Nephron (organoid): ENCODE data around the gene UBR7.

Experiments
- H3K27ac Mint-ChIP-seq, 3 experiments: 2 replicates each; pipeline ENCODE4 v1.8.0; 2020; ENCODE audit warnings: mixed read lengths in 3 of 3, mild to moderate bottlenecking in 2 of 3, moderate library complexity in 1 of 3
- H3K27me3 Mint-ChIP-seq: 2 replicates; pipeline ENCODE4 v1.8.0; 2021; ENCODE audit warnings: low read depth, mild to moderate bottlenecking, moderate library complexity, mixed read lengths
- H3K36me3 Mint-ChIP-seq: 2 replicates; pipeline ENCODE4 v1.8.0; 2020; ENCODE audit warnings: low read depth, mixed read lengths
- H3K4me1 Mint-ChIP-seq: 2 replicates; pipeline ENCODE4 v1.8.0; 2020; ENCODE audit warnings: mixed read lengths
- H3K4me3 Mint-ChIP-seq, 3 experiments: 2 replicates each; pipeline ENCODE4 v1.8.0; 2020; ENCODE audit warnings: mild to moderate bottlenecking in 3 of 3, mixed read lengths in 3 of 3, moderate library complexity in 2 of 3
- H3K9me3 Mint-ChIP-seq: 2 replicates; pipeline ENCODE4 v1.8.0; 2020; ENCODE audit warnings: mixed read lengths
- TF ChIP-seq, protein P1 (sequence below), 3 experiments: fragments of 200-600 bp; sonication (generic); IDR thresholded peaks; one replicate each; pipeline ENCODE4 v1.5.0; 2021; ENCODE audit warnings: antibody characterized with exemption in 3 of 3; ENCODE audit not compliant: unreplicated experiment in 3 of 3

The UBR7 gene

DNA sequence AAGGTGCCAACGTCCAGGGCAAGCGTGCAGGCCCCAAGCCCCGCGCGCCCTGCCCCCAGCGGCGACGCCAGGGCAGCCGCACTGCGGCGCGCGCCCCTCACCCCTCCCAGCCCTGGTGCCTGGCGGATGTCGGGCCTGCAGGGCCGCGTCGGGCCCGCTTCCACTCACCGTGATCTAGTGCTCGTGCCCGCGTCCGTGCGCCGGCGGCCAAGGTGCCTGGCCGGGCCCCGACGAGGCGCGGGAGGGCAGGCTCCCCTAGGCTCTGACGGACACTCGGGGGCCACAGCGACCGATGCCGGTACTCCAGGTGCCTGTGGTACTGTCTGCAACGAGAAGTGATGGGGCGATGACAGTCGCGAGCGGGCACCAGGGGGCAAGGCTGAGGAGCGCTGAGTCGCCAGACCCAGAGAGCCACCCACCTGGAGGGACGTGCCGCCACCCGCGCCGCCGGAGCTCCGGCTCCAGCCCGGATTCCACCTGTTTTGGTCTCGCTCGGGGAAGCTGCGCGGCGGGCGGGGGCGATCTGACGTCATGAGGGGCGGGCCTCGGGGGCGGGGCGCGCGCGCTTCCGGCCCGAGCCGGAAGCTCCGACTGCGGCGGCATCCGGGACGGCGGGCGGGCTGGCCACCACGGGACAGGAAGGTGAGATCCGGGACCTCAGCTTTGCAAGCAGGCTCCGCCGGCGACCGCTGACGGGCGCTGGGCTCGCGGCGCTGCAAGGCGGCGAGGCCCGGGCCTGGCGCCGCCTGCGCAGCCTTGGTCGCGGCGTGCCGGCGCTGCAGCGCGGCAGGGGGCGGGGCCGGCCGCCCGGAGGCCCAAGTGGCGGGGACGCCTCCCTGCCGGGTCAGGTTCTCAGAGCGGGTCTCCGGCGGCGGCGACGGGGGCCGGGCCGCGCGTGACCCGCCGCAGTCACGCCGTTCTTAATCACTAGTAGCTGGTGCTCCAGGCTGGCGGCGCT lies 22.4 kb upstream of the UBR7 start, which contains the start of the genes LYSET and MOAP1:
Gene LYSET (plus strand): TSS at position 927 of the 958 bp plus-strand sequence. CDS start 89 bp downstream, outside the sequence.
Gene MOAP1 (minus strand): TSS at position 507 of the 958 bp plus-strand sequence. CDS start 655 bp downstream, outside the sequence.
- TF ChIP-seq, protein P1, sequence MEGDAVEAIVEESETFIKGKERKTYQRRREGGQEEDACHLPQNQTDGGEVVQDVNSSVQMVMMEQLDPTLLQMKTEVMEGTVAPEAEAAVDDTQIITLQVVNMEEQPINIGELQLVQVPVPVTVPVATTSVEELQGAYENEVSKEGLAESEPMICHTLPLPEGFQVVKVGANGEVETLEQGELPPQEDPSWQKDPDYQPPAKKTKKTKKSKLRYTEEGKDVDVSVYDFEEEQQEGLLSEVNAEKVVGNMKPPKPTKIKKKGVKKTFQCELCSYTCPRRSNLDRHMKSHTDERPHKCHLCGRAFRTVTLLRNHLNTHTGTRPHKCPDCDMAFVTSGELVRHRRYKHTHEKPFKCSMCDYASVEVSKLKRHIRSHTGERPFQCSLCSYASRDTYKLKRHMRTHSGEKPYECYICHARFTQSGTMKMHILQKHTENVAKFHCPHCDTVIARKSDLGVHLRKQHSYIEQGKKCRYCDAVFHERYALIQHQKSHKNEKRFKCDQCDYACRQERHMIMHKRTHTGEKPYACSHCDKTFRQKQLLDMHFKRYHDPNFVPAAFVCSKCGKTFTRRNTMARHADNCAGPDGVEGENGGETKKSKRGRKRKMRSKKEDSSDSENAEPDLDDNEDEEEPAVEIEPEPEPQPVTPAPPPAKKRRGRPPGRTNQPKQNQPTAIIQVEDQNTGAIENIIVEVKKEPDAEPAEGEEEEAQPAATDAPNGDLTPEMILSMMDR (IDR thresholded peaks at IDR 0.05; ENCODE audit: unreplicated experiment in 3 of 3), result peak; percentile 24 to 31 (median 29)
- Mint-ChIP-seq H3K4me1 (peaks cover 19% of the 10 kb centered on the region), H3K36me3 (peaks cover 12% of the 10 kb centered on the region), H3K4me3 (peak within 1 kb of the TSS; percentile 96 to 99 (median 97)), H3K27me3 (no peaks in the 10 kb centered on the region), H3K27ac (peak within 1 kb of the TSS; percentile 93 to 99 (median 98)), H3K9me3 (no peaks in the 10 kb centered on the region)

DNA sequence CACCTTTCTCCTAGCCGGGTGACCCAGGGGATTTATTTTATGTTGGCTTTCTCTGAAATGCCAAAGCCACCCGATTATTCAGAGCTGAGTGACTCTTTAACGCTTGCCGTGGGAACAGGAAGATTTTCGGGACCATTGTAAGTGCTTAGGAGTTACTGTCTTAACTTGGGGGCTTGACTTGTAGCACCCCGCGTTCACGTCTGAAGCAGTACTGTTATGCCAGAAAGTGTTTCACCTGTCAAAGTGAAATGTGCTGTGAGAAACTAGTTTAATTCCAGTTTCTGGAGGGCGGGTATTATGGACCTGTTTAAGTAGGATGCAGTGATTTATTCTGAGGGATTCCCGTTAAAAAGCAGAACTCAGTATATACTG lies 21.7 kb upstream of the UBR7 start:
- Mint-ChIP-seq H3K27me3 (no peaks in the 10 kb centered on the region), H3K4me3 (peak overlapping the region; percentile 96 to 99 (median 97))

DNA sequence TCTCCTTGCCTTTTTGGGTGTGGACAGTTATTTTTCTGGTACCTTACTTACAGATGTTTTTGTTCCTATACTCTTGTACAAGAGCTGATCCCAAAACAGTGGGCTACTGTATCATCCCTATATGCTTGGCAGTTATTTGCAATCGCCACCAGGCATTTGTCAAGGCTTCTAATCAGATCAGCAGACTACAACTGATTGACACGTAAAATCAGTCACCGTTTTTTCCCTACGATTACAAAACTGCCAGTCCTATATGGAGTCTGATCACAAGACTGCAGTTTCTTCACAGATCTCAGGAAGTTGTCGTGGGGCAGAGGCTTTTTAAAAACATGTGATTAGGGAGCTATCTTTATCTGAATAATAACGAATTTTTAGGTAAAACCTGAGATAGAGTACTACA lies 20.6 kb upstream of the UBR7 start:
- H3K9me3 Mint-ChIP-seq, result no peaks in the 10 kb centered on the region
- no peaks in the 10 kb centered on the region for H3K27me3 Mint-ChIP-seq
- peak overlapping the region; percentile 73 to 80 (median 77) for H3K4me3 Mint-ChIP-seq
- H3K4me1 Mint-ChIP-seq, result peaks cover 19% of the 10 kb centered on the region
- H3K36me3 Mint-ChIP-seq, result peaks cover 16% of the 10 kb centered on the region
- TF ChIP-seq, protein P1 (IDR thresholded peaks at IDR 0.05; ENCODE audit: unreplicated experiment in 3 of 3), result no peak
- H3K27ac Mint-ChIP-seq, result peak overlapping the region; percentile 37 to 63 (median 47)

More for the DNA sequence above, 21.7 kb upstream of the UBR7 start:
- Mint-ChIP-seq H3K4me1 (peaks cover 19% of the 10 kb centered on the region), H3K36me3 (peaks cover 16% of the 10 kb centered on the region), H3K27ac (peak overlapping the region; percentile 93 to 99 (median 98)), H3K9me3 (no peaks in the 10 kb centered on the region)
- TF ChIP-seq, protein P1 (IDR thresholded peaks at IDR 0.05; ENCODE audit: unreplicated experiment in 3 of 3), result no peak

DNA sequence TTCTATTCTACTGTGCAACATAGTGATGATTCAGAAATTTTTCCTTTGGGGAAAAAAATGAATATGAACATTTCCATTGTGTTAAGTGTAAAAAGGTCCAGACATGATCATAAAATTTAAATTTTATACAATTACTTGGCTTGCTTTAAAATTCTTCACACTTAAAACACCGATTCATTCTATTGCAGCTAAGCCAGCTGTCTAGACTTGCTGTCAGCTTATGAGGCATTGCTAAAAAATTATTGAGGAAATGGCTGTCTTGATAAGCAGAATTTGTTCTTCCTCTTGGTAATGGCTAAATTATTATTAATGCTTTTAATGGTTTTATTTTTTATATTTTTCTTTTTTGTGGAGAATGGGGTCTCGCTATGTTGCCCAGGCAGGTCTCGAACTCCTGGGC lies 20.1 kb upstream of the UBR7 start:
- Mint-ChIP-seq H3K4me3 (peak overlapping the region in 1 of 3 experiments; percentile 77), H3K27me3 (no peaks in the 10 kb centered on the region), H3K4me1 (peaks cover 19% of the 10 kb centered on the region), H3K27ac (no peak overlapping the region), H3K36me3 (peaks cover 16% of the 10 kb centered on the region), H3K9me3 (no peaks in the 10 kb centered on the region)
- TF ChIP-seq, protein P1 (IDR thresholded peaks at IDR 0.05; ENCODE audit: unreplicated experiment in 3 of 3), result no peak

DNA sequence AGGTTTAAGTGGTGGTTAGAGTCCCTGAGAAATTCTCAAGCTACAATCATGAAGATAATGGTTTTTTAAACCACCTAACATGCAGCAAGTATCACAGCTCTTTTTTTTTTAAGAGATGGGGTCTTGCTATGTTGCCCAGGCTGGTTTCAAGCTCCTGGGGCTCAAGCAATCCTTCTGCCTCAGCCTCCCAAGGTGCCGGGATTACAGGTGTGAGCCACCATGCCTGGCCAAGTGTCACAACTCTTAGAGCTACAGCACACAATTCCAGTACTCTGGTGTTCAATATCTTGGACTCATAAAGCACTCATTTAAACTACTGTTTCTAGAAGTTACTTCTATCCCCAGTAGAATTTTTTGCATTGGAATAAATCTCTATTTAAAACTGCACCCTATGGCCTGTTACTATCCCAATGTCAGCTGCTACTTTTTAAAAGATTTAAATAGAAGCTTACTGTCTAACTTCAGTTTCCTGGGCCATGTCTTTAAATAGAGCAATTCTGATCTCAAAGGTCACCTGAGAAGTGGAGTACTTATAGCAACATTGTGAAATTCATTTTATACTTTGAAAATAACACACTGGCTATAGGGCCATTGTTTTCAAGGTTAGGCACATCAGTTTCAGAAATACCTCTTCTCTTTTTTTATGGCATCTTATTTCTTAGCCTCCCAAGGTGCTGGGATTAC lies 11.6 kb upstream of the UBR7 start:
- Mint-ChIP-seq H3K36me3 (peaks cover 3% of the 10 kb centered on the region), H3K9me3 (no peaks in the 10 kb centered on the region), H3K4me3 (no peak overlapping the region), H3K27ac (no peak overlapping the region), H3K27me3 (no peaks in the 10 kb centered on the region), H3K4me1 (no peaks in the 10 kb centered on the region)
- TF ChIP-seq, protein P1 (IDR thresholded peaks at IDR 0.05; ENCODE audit: unreplicated experiment in 3 of 3), result no peak
